HepG2 (cell line): ENCODE data around the gene LAP3. TPM values are rescaled to one million over a fixed set of nuclear protein-coding genes. Genes with fewer than 3 reads are reported as not detected.
A peak's percentile ranks its signal among the peaks of the same experiment; 100 is the strongest.

Source experiments
- FOSL2 ChIP-seq: sonication (generic); formaldehyde crosslinking; IDR thresholded peaks from 2 replicates; pipeline ENCODE4 v1.4.0; 2020; ENCODE audit warnings: missing genetic modification reagents
- HDAC6 ChIP-seq: fragments of 200-600 bp; sonication (generic); IDR thresholded peaks from 2 replicates; pipeline ENCODE4 v1.7.0; 2017; ENCODE audit warnings: mild to moderate bottlenecking, antibody characterized with exemption, low read length, low read depth
- HNRNPLL ChIP-seq: fragments of 200-400 bp; formaldehyde crosslinking; IDR thresholded peaks from 2 replicates; pipeline ENCODE4 v1.6.1; 2017; ENCODE audit warnings: mild to moderate bottlenecking, low read depth, low read length; ENCODE audit not compliant: poor library complexity, severe bottlenecking
- TCF12 ChIP-seq, 2 experiments: fragments of 450-650 bp in 1 of 2; sonication (generic) in 1 of 2; formaldehyde crosslinking in 1 of 2; IDR thresholded peaks; 2 replicates each; pipeline versions ENCODE4 v1.6.1 to v1.8.0; 2017 to 2022; ENCODE audit warnings: antibody characterized with exemption in 1 of 2, mild to moderate bottlenecking in 1 of 2, missing genetic modification reagents in 1 of 2, moderate library complexity in 1 of 2
- ZBTB38 ChIP-seq: sonication (generic); formaldehyde crosslinking; IDR thresholded peaks from 2 replicates; pipeline ENCODE4 v1.5.1; 2020; ENCODE audit warnings: mild to moderate bottlenecking, missing genetic modification reagents
- ZNF280B ChIP-seq: sonication (generic); formaldehyde crosslinking; IDR thresholded peaks from 2 replicates; pipeline ENCODE4 v1.5.0; 2020; ENCODE audit warnings: missing genetic modification reagents, mild to moderate bottlenecking, borderline replicate concordance
- ZNF552 ChIP-seq: sonication (generic); formaldehyde crosslinking; IDR thresholded peaks from 2 replicates; pipeline ENCODE4 v1.9.0; 2022; ENCODE audit warnings: missing genetic modification reagents, mild to moderate bottlenecking, borderline replicate concordance
- ZNF570 ChIP-seq: sonication (generic); formaldehyde crosslinking; IDR thresholded peaks from 2 replicates; pipeline ENCODE4 v1.4.0; 2020; ENCODE audit warnings: mild to moderate bottlenecking, missing genetic modification reagents, borderline replicate concordance
- ZNF839 ChIP-seq: sonication (generic); formaldehyde crosslinking; IDR thresholded peaks from 2 replicates; pipeline ENCODE4 v1.4.0; 2020; ENCODE audit warnings: missing genetic modification reagents, mild to moderate bottlenecking, borderline replicate concordance
- polyA plus RNA-seq, 8 experiments: library from polyadenylated mRNA; depleted of rRNA in 3 of 8; stranded (reverse) in 7 of 8; unstranded in 1 of 8; fragments of >200 nt; fragmentation: Illumina TruSeq in 4 of 8; extraction: Trizol in 4 of 8; gene quantifications; 2 replicates each; pipeline versions ENCODE4 v1.2.1 to v1.2.3, GENCODE V29; 2011 to 2016; ENCODE audit warnings: low read depth in 4 of 8, missing spikeins in 1 of 8, mixed read lengths in 1 of 8; ENCODE audit not compliant: insufficient read depth in 1 of 8
- total RNA-seq, 5 experiments: library from RNA; depleted of rRNA; stranded (reverse); fragments of >200 nt; fragmentation: Illumina TruSeq; extraction: Trizol; gene quantifications; 2 replicates each; pipeline ENCODE4 v1.2.3, GENCODE V29; 2016; ENCODE audit warnings: low read depth in 1 of 5
- TF ChIP-seq, protein P1 (sequence below): sonication (generic); formaldehyde crosslinking; IDR thresholded peaks from one replicate; pipeline ENCODE4 v1.5.1; 2020; ENCODE audit warnings: mild to moderate bottlenecking, missing genetic modification reagents; ENCODE audit errors: not compliant biosample characterization
- TF ChIP-seq, protein P2 (sequence below): sonication (generic); formaldehyde crosslinking; IDR thresholded peaks from 2 replicates; pipeline ENCODE4 v1.8.0; 2022; ENCODE audit warnings: mild to moderate bottlenecking, missing genetic modification reagents, moderate library complexity
- TF ChIP-seq, protein P3 (sequence below): sonication (generic); formaldehyde crosslinking; IDR thresholded peaks from 2 replicates; pipeline ENCODE4 v1.5.0; 2020; ENCODE audit warnings: mild to moderate bottlenecking, missing genetic modification reagents

LAP3 gene
- total and polyA plus RNA-seq, 2 of the 13 experiments (the other 11 are each of a cell fraction or from before 2014, with no cell fraction given): 106 to 125 TPM

DNA sequence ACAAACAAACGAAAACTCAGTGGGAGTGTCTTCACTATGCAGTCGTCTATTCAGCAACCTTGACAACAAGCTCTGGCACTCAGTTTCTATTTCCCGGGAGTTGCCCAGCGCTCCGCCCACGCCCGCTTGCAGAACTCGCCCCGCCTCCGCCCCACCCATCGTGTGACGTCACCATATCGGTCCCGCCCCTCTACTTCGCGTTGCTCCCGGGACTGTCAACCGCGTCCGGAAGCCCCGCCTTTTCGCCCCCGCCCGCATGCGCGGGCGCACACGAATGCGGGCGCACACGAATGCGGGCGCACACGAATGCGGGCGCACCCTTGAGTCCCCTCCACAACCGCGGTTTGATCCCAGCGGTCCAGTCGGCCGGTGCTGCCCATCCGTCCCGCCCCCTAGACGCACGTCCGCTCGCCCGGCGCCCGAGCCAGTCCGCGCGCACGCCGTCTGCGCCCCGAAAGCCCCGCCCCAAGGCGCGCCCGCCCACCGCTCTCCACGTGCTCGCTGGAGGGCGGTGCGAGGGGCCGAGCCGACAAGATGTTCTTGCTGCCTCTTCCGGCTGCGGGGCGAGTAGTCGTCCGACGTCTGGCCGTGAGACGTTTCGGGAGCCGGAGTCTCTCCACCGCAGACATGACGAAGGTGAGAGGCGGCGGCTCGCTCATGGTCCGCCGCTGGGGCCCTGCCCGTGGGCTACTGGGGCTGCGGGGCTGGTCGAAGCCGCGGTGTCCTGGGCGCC lies at the start of gene LAP3 (continued):
- TF ChIP-seq, protein P1, sequence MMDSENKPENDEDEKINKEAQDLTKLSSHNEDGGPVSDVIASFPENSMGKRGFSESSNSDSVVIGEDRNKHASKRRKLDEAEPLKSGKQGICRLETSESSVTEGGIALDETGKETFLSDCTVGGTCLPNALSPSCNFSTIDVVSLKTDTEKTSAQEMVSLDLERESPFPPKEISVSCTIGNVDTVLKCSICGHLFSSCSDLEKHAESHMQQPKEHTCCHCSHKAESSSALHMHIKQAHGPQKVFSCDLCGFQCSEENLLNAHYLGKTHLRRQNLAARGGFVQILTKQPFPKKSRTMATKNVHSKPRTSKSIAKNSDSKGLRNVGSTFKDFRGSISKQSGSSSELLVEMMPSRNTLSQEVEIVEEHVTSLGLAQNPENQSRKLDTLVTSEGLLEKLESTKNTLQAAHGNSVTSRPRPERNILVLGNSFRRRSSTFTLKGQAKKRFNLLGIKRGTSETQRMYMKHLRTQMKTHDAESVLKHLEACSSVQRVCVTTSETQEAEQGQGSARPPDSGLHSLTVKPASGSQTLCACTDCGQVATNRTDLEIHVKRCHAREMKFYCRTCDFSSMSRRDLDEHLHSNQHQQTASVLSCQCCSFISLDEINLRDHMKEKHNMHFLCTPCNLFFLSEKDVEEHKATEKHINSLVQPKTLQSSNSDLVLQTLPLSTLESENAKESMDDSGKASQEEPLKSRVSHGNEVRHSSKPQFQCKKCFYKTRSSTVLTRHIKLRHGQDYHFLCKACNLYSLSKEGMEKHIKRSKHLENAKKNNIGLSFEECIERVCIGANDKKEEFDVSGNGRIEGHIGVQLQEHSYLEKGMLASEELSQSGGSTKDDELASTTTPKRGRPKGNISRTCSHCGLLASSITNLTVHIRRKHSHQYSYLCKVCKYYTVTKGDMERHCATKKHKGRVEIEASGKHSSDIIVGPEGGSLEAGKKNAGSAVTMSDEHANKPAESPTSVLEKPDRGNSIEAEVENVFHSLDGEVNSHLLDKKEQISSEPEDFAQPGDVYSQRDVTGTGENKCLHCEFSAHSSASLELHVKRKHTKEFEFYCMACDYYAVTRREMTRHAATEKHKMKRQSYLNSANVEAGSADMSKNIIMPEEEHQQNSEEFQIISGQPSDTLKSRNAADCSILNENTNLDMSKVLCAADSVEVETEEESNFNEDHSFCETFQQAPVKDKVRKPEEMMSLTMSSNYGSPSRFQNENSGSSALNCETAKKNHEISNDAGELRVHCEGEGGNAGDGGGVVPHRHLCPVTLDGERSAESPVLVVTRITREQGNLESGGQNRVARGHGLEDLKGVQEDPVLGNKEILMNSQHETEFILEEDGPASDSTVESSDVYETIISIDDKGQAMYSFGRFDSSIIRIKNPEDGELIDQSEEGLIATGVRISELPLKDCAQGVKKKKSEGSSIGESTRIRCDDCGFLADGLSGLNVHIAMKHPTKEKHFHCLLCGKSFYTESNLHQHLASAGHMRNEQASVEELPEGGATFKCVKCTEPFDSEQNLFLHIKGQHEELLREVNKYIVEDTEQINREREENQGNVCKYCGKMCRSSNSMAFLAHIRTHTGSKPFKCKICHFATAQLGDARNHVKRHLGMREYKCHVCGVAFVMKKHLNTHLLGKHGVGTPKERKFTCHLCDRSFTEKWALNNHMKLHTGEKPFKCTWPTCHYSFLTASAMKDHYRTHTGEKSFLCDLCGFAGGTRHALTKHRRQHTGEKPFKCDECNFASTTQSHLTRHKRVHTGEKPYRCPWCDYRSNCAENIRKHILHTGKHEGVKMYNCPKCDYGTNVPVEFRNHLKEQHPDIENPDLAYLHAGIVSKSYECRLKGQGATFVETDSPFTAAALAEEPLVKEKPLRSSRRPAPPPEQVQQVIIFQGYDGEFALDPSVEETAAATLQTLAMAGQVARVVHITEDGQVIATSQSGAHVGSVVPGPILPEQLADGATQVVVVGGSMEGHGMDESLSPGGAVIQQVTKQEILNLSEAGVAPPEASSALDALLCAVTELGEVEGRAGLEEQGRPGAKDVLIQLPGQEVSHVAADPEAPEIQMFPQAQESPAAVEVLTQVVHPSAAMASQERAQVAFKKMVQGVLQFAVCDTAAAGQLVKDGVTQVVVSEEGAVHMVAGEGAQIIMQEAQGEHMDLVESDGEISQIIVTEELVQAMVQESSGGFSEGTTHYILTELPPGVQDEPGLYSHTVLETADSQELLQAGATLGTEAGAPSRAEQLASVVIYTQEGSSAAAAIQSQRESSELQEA (CRISPR knock-in tag): peak; percentile 45
- TF ChIP-seq ZNF570 (no peak), ZNF839 (peak; percentile 65; the same call in 1 of the 2 replicates), ZNF280B (CRISPR knock-in tag) (no peak), HNRNPLL (peak; percentile 84), FOSL2 (CRISPR knock-in tag) (0 out of 2 replicates have a peak, but pooled peaks have one; percentile 19), ZBTB38 (CRISPR knock-in tag) (peak; percentile 75; the same call in 1 of the 2 replicates), TCF12 (IDR thresholded peaks at IDR 0.05) (no peak), TCF12 (CRISPR knock-in tag; IDR thresholded peaks at IDR 0.05) (no peak), HDAC6 (no peak), ZNF552 (CRISPR knock-in tag) (peak; percentile 91; the same call in 1 of the 2 replicates)
- TF ChIP-seq, protein P2, sequence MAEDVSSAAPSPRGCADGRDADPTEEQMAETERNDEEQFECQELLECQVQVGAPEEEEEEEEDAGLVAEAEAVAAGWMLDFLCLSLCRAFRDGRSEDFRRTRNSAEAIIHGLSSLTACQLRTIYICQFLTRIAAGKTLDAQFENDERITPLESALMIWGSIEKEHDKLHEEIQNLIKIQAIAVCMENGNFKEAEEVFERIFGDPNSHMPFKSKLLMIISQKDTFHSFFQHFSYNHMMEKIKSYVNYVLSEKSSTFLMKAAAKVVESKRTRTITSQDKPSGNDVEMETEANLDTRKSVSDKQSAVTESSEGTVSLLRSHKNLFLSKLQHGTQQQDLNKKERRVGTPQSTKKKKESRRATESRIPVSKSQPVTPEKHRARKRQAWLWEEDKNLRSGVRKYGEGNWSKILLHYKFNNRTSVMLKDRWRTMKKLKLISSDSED (CRISPR knock-in tag): peak; percentile 6; the same call in 1 of the 2 replicates
- TF ChIP-seq, protein P3, sequence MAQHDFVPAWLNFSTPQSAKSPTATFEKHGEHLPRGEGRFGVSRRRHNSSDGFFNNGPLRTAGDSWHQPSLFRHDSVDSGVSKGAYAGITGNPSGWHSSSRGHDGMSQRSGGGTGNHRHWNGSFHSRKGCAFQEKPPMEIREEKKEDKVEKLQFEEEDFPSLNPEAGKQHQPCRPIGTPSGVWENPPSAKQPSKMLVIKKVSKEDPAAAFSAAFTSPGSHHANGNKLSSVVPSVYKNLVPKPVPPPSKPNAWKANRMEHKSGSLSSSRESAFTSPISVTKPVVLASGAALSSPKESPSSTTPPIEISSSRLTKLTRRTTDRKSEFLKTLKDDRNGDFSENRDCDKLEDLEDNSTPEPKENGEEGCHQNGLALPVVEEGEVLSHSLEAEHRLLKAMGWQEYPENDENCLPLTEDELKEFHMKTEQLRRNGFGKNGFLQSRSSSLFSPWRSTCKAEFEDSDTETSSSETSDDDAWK: no peak
